GM12801 (cell line): ENCODE measurements around the gene UPP2.

ENCODE experiments used
- CTCF ChIP-seq: IDR thresholded peaks from one replicate; pipeline ENCODE4 v1.5.1; 2011; ENCODE audit warnings: control low read depth; ENCODE audit not compliant: insufficient read length; ENCODE audit errors: extremely low read depth

The UPP2 gene

GRCh38 chr2:158130832-158131473 lies 29.3 kb downstream of the UPP2 start:
- no peak for TF ChIP-seq CTCF

GRCh38 chr2:158131483-158131912 lies 29.8 kb downstream of the UPP2 start:
- TF ChIP-seq CTCF, result no peak

GRCh38 chr2:158131919-158132566 lies 30.4 kb downstream of the UPP2 start:
- no peak for TF ChIP-seq CTCF

GRCh38 chr2:158134055-158134454 lies 32.4 kb downstream of the UPP2 start:
- no peak for TF ChIP-seq CTCF

- no peak for TF ChIP-seq CTCF
Measured at GRCh38 chr2:158134655-158135054, 33.0 kb downstream of the UPP2 start.

- no peak for TF ChIP-seq CTCF
Measured at GRCh38 chr2:158135096-158135495, 33.4 kb downstream of the UPP2 start.

- TF ChIP-seq CTCF, result no peak
Measured at GRCh38 chr2:158138255-158138654, 36.6 kb downstream of the UPP2 start.
